Neural progenitor cell (in vitro differentiated cells): Measurements from ENCODE around the gene INHBC.

Experiments used
- CTCF ChIP-seq: fragments of 200-600 bp; sonication (generic); IDR thresholded peaks from 2 replicates; pipeline ENCODE4 v1.5.1; 2017; ENCODE audit warnings: antibody characterized with exemption, mild to moderate bottlenecking
- EZH2phosphoT487 ChIP-seq: fragments of 200-600 bp; sonication (generic); IDR thresholded peaks from 2 replicates; pipeline ENCODE4 v1.6.1; 2017; ENCODE audit warnings: antibody characterized with exemption

- TF ChIP-seq CTCF (no peak), EZH2phosphoT487 (no peak)
These were observed 29.5 kb upstream of the INHBC start for GRCh38 chr12:57404966-57405640.
